Vagina (tissue), 2 donors: ENCODE results near the gene JAM3. TPM values are rescaled to one million over a fixed set of nuclear protein-coding genes. Genes with fewer than 3 reads are reported as not detected.

Experiments used
- DNase-seq, 2 donors: peaks; one replicate each; pipeline ENCODE4 v3.0.0-alpha.2; 2017; ENCODE audit errors: extremely low spot score in 2 of 2
- H3K27ac ChIP-seq: fragments of 200-600 bp; sonication (generic); one replicate; pipeline ENCODE4 v1.5.1; 2019
- H3K27me3 ChIP-seq: fragments of 200-600 bp; sonication (generic); one replicate; pipeline ENCODE4 v1.5.1; 2019
- H3K36me3 ChIP-seq, 2 donors: fragments of 200-600 bp; sonication (generic); one replicate each; pipeline ENCODE4 v1.5.1; 2017 to 2019
- H3K4me1 ChIP-seq: fragments of 200-600 bp; sonication (generic); one replicate; pipeline ENCODE4 v1.5.1; 2019
- H3K4me3 ChIP-seq, 2 donors: fragments of 200-600 bp; sonication (generic); 1 replicate in 1 of 2; 2 replicates in 1 of 2; pipeline ENCODE4 v1.5.1; 2016 to 2019
- H3K9me3 ChIP-seq: fragments of 200-600 bp; sonication (generic); one replicate; pipeline ENCODE4 v1.5.1; 2019
- POLR2A ChIP-seq, 2 donors: fragments of 450-650 bp; IDR thresholded peaks; one replicate each; pipeline ENCODE4 v1.6.1; 2017; ENCODE audit warnings: antibody characterized with exemption in 2 of 2, mild to moderate bottlenecking in 2 of 2, moderate library complexity in 2 of 2
- POLR2AphosphoS5 ChIP-seq, 2 donors: sonication (generic); formaldehyde crosslinking; IDR thresholded peaks; one replicate each; pipeline ENCODE4 v1.9.0; 2017; ENCODE audit warnings: antibody characterized with exemption in 2 of 2, mild to moderate bottlenecking in 2 of 2, low read depth in 1 of 2; ENCODE audit not compliant: insufficient read depth in 1 of 2
- intact Hi-C: fragments of 100-400 bp; cut with DNase I; formaldehyde crosslinking; loops from one replicate; pipeline ENCODE4 v1.15.1; 2023
- total RNA-seq: library from RNA; depleted of rRNA; stranded (reverse); fragments of >200 nt; gene quantifications from one replicate; pipeline ENCODE4 v1.2.3, GENCODE V29; 2016
- TF ChIP-seq, protein P1 (sequence below), 3 experiments: fragments of 450-650 bp in 2 of 3; fragments of 200-600 bp in 1 of 3; sonication (generic) in 1 of 3; IDR thresholded peaks; one replicate each; pipeline ENCODE4 v1.5.1; 2017 to 2019; ENCODE audit warnings: antibody characterized with exemption in 3 of 3, mild to moderate bottlenecking in 2 of 3, moderate library complexity in 2 of 3

Gene JAM3
- total RNA-seq, 1 donor from 2014 or later: 31.7 TPM

DNA sequence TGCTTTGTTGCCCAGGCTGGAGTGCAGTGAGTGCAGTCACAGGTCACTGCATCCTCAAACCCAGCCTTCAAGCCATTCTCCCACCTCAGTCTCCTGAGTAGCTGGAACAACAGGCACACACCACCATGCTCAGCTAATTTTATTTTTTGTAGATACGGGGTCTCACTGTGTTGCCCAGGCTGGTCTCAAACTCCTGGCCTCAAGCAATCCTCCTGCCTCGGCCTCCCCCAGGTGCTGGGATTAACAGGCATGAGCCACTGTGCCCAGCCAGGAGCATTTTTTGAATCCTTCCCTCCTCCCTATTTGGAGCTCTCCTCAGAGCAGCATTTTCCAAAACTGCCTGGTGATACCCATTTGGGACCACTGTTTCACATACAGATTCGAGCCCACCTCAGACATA is 77.7 kb downstream of the JAM3 start:
- no peak for DNase-seq
- no peaks in the 10 kb centered on the region for H3K9me3 ChIP-seq
- no peak overlapping the region for H3K4me3 ChIP-seq
- H3K27me3 ChIP-seq: no peaks in the 10 kb centered on the region
- intact Hi-C loops: loop anchor here (10.0 kb wide), 1 partner anchor 232 kb away; no protein-coding TSS in a partner anchor
- peaks cover 0 to 48% of the 10 kb centered on the region in 2 donors for H3K36me3 ChIP-seq
- peaks cover 8% of the 10 kb centered on the region for H3K4me1 ChIP-seq
- TF ChIP-seq, protein P1, sequence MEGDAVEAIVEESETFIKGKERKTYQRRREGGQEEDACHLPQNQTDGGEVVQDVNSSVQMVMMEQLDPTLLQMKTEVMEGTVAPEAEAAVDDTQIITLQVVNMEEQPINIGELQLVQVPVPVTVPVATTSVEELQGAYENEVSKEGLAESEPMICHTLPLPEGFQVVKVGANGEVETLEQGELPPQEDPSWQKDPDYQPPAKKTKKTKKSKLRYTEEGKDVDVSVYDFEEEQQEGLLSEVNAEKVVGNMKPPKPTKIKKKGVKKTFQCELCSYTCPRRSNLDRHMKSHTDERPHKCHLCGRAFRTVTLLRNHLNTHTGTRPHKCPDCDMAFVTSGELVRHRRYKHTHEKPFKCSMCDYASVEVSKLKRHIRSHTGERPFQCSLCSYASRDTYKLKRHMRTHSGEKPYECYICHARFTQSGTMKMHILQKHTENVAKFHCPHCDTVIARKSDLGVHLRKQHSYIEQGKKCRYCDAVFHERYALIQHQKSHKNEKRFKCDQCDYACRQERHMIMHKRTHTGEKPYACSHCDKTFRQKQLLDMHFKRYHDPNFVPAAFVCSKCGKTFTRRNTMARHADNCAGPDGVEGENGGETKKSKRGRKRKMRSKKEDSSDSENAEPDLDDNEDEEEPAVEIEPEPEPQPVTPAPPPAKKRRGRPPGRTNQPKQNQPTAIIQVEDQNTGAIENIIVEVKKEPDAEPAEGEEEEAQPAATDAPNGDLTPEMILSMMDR (IDR thresholded peaks at IDR 0.05): no peak
- TF ChIP-seq POLR2AphosphoS5 (IDR thresholded peaks at IDR 0.05; ENCODE audit: insufficient read depth in 1 of 2, low read depth in 1 of 2): no peak
- no peak for TF ChIP-seq POLR2A (IDR thresholded peaks at IDR 0.05)
- no peak overlapping the region for H3K27ac ChIP-seq

DNA sequence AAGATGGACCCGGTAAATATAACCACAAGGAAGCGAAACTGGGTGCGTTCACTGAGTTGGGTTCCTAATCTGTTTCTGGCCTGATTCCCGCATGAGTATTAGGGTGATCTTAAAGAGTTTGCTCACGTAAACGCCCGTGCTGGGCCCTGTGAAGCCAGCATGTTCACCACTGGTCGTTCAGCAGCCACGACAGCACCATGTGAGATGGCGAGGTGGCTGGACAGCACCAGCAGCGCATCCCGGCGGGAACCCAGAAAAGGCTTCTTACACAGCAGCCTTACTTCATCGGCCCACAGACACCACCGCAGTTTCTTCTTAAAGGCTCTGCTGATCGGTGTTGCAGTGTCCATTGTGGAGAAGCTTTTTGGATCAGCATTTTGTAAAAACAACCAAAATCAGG is 80.5 kb downstream of the JAM3 start:
- Histone ChIP-seq H3K4me3 (no peak overlapping the region), H3K27me3 (no peaks in the 10 kb centered on the region), H3K36me3 (peaks cover 0 to 61% of the 10 kb centered on the region in 2 donors), H3K27ac (no peak overlapping the region), H3K4me1 (no peaks in the 10 kb centered on the region), H3K9me3 (no peaks in the 10 kb centered on the region)
- intact Hi-C loops: loop anchor here (10.0 kb wide), 1 partner anchor 235 kb away; no protein-coding TSS in a partner anchor
- no peak for TF ChIP-seq POLR2AphosphoS5 (IDR thresholded peaks at IDR 0.05; ENCODE audit: insufficient read depth in 1 of 2, low read depth in 1 of 2)
- TF ChIP-seq, protein P1 (IDR thresholded peaks at IDR 0.05): no peak
- TF ChIP-seq POLR2A (IDR thresholded peaks at IDR 0.05): no peak
- DNase-seq: no peak

DNA sequence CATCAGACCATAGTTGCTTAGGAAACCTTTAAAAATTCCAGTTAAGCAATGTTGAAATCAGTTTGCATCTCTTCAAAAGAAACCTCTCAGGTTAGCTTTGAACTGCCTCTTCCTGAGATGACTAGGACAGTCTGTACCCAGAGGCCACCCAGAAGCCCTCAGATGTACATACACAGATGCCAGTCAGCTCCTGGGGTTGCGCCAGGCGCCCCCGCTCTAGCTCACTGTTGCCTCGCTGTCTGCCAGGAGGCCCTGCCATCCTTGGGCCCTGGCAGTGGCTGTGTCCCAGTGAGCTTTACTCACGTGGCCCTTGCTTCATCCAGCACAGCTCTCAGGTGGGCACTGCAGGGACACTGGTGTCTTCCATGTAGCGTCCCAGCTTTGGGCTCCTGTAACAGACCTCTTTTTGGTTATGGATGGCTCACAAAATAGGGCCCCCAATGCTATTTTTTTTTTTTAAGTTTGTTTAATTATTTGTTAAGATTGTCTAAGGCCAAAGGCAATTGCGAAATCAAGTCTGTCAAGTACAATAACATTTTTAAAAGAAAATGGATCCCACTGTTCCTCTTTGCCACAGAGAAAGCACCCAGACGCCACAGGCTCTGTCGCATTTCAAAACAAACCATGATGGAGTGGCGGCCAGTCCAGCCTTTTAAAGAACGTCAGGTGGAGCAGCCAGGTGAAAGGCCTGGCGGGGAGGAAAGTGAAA is 81.5 kb downstream of the JAM3 start:
- H3K9me3 ChIP-seq: no peaks in the 10 kb centered on the region
- H3K4me3 ChIP-seq: no peak overlapping the region
- no peak overlapping the region for H3K27ac ChIP-seq
- intact Hi-C loops: no loop called here
- H3K4me1 ChIP-seq: no peaks in the 10 kb centered on the region
- TF ChIP-seq POLR2AphosphoS5 (IDR thresholded peaks at IDR 0.05; ENCODE audit: insufficient read depth in 1 of 2, low read depth in 1 of 2) (no peak), POLR2A (IDR thresholded peaks at IDR 0.05) (no peak)
- TF ChIP-seq, protein P1 (IDR thresholded peaks at IDR 0.05): no peak
- no peaks in the 10 kb centered on the region for H3K27me3 ChIP-seq
- no peak for DNase-seq
- H3K36me3 ChIP-seq: peaks cover 0 to 58% of the 10 kb centered on the region in 2 donors

DNA sequence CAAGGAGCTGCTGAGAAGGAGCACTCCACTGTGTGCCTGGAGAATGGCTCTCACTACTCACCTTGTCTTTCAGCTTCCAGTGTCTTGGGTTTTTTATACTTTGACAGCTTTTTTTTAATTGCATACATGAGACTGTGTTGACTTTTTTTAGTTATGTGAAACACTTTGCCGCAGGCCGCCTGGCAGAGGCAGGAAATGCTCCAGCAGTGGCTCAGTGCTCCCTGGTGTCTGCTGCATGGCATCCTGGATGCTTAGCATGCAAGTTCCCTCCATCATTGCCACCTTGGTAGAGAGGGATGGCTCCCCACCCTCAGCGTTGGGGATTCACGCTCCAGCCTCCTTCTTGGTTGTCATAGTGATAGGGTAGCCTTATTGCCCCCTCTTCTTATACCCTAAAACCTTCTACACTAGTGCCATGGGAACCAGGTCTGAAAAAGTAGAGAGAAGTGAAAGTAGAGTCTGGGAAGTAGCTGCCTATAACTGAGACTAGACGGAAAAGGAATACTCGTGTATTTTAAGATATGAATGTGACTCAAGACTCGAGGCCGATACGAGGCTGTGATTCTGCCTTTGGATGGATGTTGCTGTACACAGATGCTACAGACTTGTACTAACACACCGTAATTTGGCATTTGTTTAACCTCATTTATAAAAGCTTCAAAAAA is 82.3 kb downstream of the JAM3 start:
- intact Hi-C loops: no loop called here
- no peak for DNase-seq
- H3K4me1 ChIP-seq: no peaks in the 10 kb centered on the region
- peaks cover 0 to 57% of the 10 kb centered on the region in 2 donors for H3K36me3 ChIP-seq
- no peaks in the 10 kb centered on the region for H3K9me3 ChIP-seq
- H3K27ac ChIP-seq: no peak overlapping the region
- TF ChIP-seq, protein P1 (IDR thresholded peaks at IDR 0.05): no peak
- no peak for TF ChIP-seq POLR2AphosphoS5 (IDR thresholded peaks at IDR 0.05; ENCODE audit: insufficient read depth in 1 of 2, low read depth in 1 of 2)
- no peak for TF ChIP-seq POLR2A (IDR thresholded peaks at IDR 0.05)
- no peaks in the 10 kb centered on the region for H3K27me3 ChIP-seq
- no peak overlapping the region for H3K4me3 ChIP-seq

GRCh38 chr11:134152696-134153095 is 83.8 kb downstream of the JAM3 start:
- no peak overlapping the region for H3K27ac ChIP-seq
- H3K4me3 ChIP-seq: no peak overlapping the region
- no peaks in the 10 kb centered on the region for H3K27me3 ChIP-seq
- DNase-seq: no peak
- TF ChIP-seq, protein P1 (IDR thresholded peaks at IDR 0.05): no peak
- TF ChIP-seq POLR2A (IDR thresholded peaks at IDR 0.05): no peak
- no peak for TF ChIP-seq POLR2AphosphoS5 (IDR thresholded peaks at IDR 0.05; ENCODE audit: insufficient read depth in 1 of 2, low read depth in 1 of 2)
- no peaks in the 10 kb centered on the region for H3K4me1 ChIP-seq
- H3K36me3 ChIP-seq: peaks cover 0 to 63% of the 10 kb centered on the region in 2 donors
- H3K9me3 ChIP-seq: no peaks in the 10 kb centered on the region
- intact Hi-C loops: no loop called here
